Subcutaneous abdominal adipose tissue (tissue), 5 donors: Measurements from ENCODE around the gene RAC2.
A peak's percentile ranks its signal among the peaks of the same experiment; 100 is the strongest.

Experiments used
- H3K27ac ChIP-seq: one replicate; pipeline ENCODE4 v1.7.0; 2013; ENCODE audit warnings: low read depth, mild to moderate bottlenecking, inconsistent platforms, low read length, moderate library complexity
- H3K27me3 ChIP-seq, 5 donors: one replicate each; pipeline ENCODE4 v1.7.0; 2013; ENCODE audit warnings: low read length in 5 of 5, inconsistent platforms in 1 of 5; ENCODE audit not compliant: control insufficient read depth in 5 of 5, insufficient read depth in 4 of 5
- H3K36me3 ChIP-seq, 5 donors: one replicate each; pipeline ENCODE4 v1.7.0; 2013; ENCODE audit warnings: low read length in 5 of 5; ENCODE audit not compliant: control insufficient read depth in 5 of 5, insufficient read depth in 5 of 5
- H3K4me1 ChIP-seq, 5 donors: one replicate each; pipeline ENCODE4 v1.7.0; 2013; ENCODE audit warnings: low read length in 5 of 5, mild to moderate bottlenecking in 3 of 5, moderate library complexity in 1 of 5; ENCODE audit not compliant: control insufficient read depth in 5 of 5, insufficient read depth in 5 of 5
- H3K4me3 ChIP-seq, 5 donors: one replicate each; pipeline ENCODE4 v1.7.0; 2013; ENCODE audit warnings: low read length in 5 of 5, low read depth in 1 of 5
- H3K9ac ChIP-seq, 5 donors: one replicate each; pipeline ENCODE4 v1.7.0; 2013; ENCODE audit warnings: low read length in 5 of 5, mild to moderate bottlenecking in 4 of 5, moderate library complexity in 3 of 5
- H3K9me3 ChIP-seq, 5 donors: one replicate each; pipeline ENCODE4 v1.7.0; 2013; ENCODE audit warnings: low read length in 5 of 5; ENCODE audit not compliant: control insufficient read depth in 5 of 5
- donor health status: healthy.
- donor health status: healthy.
- donor health status: healthy.
- donor health status: healthy.
- donor health status: healthy.

Gene RAC2

GRCh38 chr22:37193629-37194191 is 50.4 kb downstream of the RAC2 start:
- no peak overlapping the region for H3K4me3 ChIP-seq
- H3K36me3 ChIP-seq: no peaks in the 10 kb centered on the region
- H3K4me1 ChIP-seq: peaks cover 28 to 52% (median 49%) of the 10 kb centered on the region in 5 donors
- no peaks in the 10 kb centered on the region for H3K27me3 ChIP-seq
- H3K9me3 ChIP-seq: no peaks in the 10 kb centered on the region
- H3K27ac ChIP-seq: peak overlapping the region; percentile 95
- peak overlapping the region in 2 of 5 donors; percentile 4 to 21 for H3K9ac ChIP-seq

GRCh38 chr22:37192741-37193140 is 51.3 kb downstream of the RAC2 start:
- no peak overlapping the region for H3K4me3 ChIP-seq
- no peaks in the 10 kb centered on the region for H3K9me3 ChIP-seq
- peak overlapping the region; percentile 95 for H3K27ac ChIP-seq
- H3K9ac ChIP-seq: no peak overlapping the region
- peaks cover 24 to 55% (median 51%) of the 10 kb centered on the region in 5 donors for H3K4me1 ChIP-seq
- H3K36me3 ChIP-seq: no peaks in the 10 kb centered on the region
- no peaks in the 10 kb centered on the region for H3K27me3 ChIP-seq

DNA sequence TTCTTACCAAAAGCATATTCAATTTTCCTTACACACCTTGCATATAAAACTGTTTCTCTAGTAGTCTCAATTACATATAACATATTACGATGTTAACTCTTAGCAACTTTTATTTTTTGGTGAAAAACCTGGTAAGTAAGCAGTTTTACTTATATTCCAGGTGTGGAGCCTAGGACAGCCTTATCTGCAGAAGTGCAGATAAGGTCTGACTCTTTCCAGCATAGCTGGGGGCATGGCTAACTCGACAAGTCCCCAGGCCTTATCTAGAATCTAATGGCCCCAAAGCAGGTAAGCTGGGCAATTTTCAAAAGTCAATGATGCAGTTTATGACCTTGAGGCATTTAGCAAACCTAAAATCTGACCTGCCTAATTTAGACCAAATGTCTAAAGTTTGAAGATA is 51.9 kb downstream of the RAC2 start:
- Histone ChIP-seq H3K27me3 (no peaks in the 10 kb centered on the region), H3K4me3 (no peak overlapping the region), H3K9ac (no peak overlapping the region), H3K9me3 (no peaks in the 10 kb centered on the region), H3K36me3 (no peaks in the 10 kb centered on the region), H3K27ac (no peak overlapping the region), H3K4me1 (peaks cover 24 to 55% (median 51%) of the 10 kb centered on the region in 5 donors)

GRCh38 chr22:37190262-37190780 is 53.7 kb downstream of the RAC2 start:
- H3K9ac ChIP-seq: no peak overlapping the region
- no peak overlapping the region for H3K27ac ChIP-seq
- H3K4me1 ChIP-seq: peaks cover 17 to 56% (median 45%) of the 10 kb centered on the region in 5 donors

GRCh38 chr22:37188901-37189466 is 55.1 kb downstream of the RAC2 start:
- Histone ChIP-seq H3K9me3 (no peaks in the 10 kb centered on the region), H3K27me3 (peaks cover 0 to 2% (median 0%) of the 10 kb centered on the region in 5 donors), H3K27ac (peak overlapping the region; percentile 95), H3K4me3 (peak overlapping the region in 3 of 5 donors; percentile 56 to 68 (median 63)), H3K4me1 (peaks cover 17 to 56% (median 43%) of the 10 kb centered on the region in 5 donors), H3K36me3 (no peaks in the 10 kb centered on the region), H3K9ac (peak overlapping the region in 3 of 5 donors; percentile 33 to 76 (median 72))

More at GRCh38 chr22:37190262-37190780, 53.7 kb downstream of the RAC2 start:
- Histone ChIP-seq H3K4me3 (no peak overlapping the region), H3K36me3 (no peaks in the 10 kb centered on the region), H3K27me3 (no peaks in the 10 kb centered on the region), H3K9me3 (no peaks in the 10 kb centered on the region)

GRCh38 chr22:37187891-37188761 is 55.9 kb downstream of the RAC2 start, which contains the start of gene C1QTNF6:
Gene C1QTNF6, minus strand, starts transcription at chr22:37188247. Its CDS starts 34 bp downstream, at chr22:37188213.
- peaks cover 0 to 2% (median 0%) of the 10 kb centered on the region in 5 donors for H3K27me3 ChIP-seq
- peak within 1 kb of the TSS; percentile 48 to 92 (median 72) for H3K9ac ChIP-seq
- peak within 1 kb of the TSS; percentile 95 for H3K27ac ChIP-seq
- no peaks in the 10 kb centered on the region for H3K9me3 ChIP-seq
- no peaks in the 10 kb centered on the region for H3K36me3 ChIP-seq
- peak within 1 kb of the TSS; percentile 47 to 68 (median 61) for H3K4me3 ChIP-seq
- H3K4me1 ChIP-seq: peaks cover 14 to 49% (median 37%) of the 10 kb centered on the region in 5 donors

GRCh38 chr22:37187552-37187890 is 56.5 kb downstream of the RAC2 start:
- Histone ChIP-seq H3K27ac (peak overlapping the region; percentile 95), H3K27me3 (peaks cover 0 to 2% (median 0%) of the 10 kb centered on the region in 5 donors), H3K9ac (peak overlapping the region; percentile 48 to 92 (median 72)), H3K4me1 (peaks cover 14 to 45% (median 36%) of the 10 kb centered on the region in 5 donors), H3K4me3 (peak overlapping the region; percentile 47 to 68 (median 61)), H3K36me3 (no peaks in the 10 kb centered on the region), H3K9me3 (no peaks in the 10 kb centered on the region)

DNA sequence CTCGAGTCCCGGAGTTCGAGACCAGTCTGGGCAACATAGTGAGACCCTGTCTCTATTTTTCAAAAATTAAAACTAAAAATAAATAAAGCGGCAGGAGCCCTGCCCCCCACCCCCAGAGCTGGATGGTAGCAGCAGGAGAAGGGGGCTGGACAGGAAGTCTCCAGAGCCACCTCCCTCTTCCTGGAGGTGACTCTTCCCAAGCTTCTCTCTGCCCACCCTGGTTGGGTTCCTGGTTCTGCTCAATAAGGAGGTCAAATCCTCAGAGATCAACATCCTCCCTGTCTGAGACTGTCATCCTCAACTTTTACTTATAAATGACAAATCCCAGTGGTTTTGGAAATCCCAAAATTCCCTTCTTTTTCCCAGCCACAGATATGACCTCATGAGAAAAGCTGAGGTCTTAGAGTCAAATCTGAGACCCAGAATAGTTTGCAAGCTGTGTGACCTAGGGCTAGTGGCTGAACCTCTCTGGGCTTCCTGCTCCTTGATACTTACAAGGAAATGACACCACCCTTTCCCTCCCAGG is 57.0 kb downstream of the RAC2 start:
- H3K9ac ChIP-seq: peak overlapping the region in 4 of 5 donors; percentile 48 to 92 (median 74)
- peaks cover 0 to 2% (median 0%) of the 10 kb centered on the region in 5 donors for H3K27me3 ChIP-seq
- H3K9me3 ChIP-seq: no peaks in the 10 kb centered on the region
- H3K4me1 ChIP-seq: peaks cover 14 to 45% (median 36%) of the 10 kb centered on the region in 5 donors
- peak overlapping the region; percentile 47 to 68 (median 61) for H3K4me3 ChIP-seq
- H3K36me3 ChIP-seq: peaks cover 0 to 3% (median 0%) of the 10 kb centered on the region in 5 donors
- H3K27ac ChIP-seq: peak overlapping the region; percentile 95

DNA sequence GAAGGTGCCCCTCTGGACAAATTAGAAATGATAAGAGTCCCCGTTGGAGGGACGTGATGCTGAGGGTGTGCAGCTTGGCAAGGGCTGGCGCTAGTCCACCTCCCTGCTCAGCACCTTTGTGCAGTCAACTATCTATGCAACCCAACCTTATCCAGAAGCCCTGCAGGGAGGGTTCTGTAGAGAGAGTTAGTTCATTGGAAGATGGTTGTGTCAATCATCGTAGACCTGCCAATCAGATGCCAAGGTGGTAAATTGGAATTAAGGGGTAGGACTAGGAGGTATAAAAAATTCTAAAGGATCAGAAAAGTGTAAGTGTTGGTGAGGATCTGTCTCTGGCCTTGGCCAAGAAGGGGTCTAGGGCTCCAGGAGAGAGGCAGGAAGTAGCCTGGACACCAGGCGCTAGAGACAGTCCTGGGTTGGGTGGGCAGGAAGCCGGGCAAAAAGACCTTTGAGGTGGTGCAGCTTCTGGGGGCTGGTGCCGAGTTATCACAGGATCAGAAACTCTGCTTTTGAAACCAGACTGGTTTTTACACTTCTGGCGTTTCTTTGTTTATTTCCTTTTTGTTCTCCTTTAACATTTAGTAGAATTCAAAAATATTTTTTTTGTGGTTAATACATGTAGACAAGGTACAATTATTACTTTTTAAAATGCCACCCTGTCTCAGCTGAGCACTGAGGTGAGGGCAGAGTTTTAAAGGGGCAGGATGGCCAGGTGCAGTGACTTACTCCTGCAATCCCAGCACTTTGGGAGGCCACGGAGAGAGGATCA is 57.7 kb downstream of the RAC2 start:
- H3K36me3 ChIP-seq: peaks cover 0 to 4% (median 0%) of the 10 kb centered on the region in 5 donors
- H3K4me1 ChIP-seq: peaks cover 14 to 45% (median 36%) of the 10 kb centered on the region in 5 donors
- peaks cover 0 to 2% (median 0%) of the 10 kb centered on the region in 5 donors for H3K27me3 ChIP-seq
- peak overlapping the region in 1 of 5 donors; percentile 34 for H3K4me3 ChIP-seq
- H3K9ac ChIP-seq: peak overlapping the region in 1 of 5 donors; percentile 43
- H3K9me3 ChIP-seq: no peaks in the 10 kb centered on the region
- peak overlapping the region; percentile 95 for H3K27ac ChIP-seq
